Transverse colon (tissue), 4 donors: Measurements from ENCODE around the gene FRAS1. TPM values are rescaled to one million over a fixed set of nuclear protein-coding genes. Genes with fewer than 3 reads are reported as not detected.

Experiments used
- DNase-seq: peaks from one replicate; pipeline ENCODE4 v3.0.0-alpha.2; 2019
- H3K27ac ChIP-seq, 4 donors: fragments of 200-600 bp; sonication (generic); 2 replicates each; pipeline ENCODE4 v1.5.1; 2016 to 2018; ENCODE audit warnings: inconsistent platforms in 4 of 4
- H3K27me3 ChIP-seq: fragments of 200-600 bp; sonication (generic); 2 replicates; pipeline ENCODE4 v1.5.1; 2017; ENCODE audit warnings: inconsistent platforms
- H3K36me3 ChIP-seq, 4 donors: fragments of 200-600 bp; sonication (generic); 2 replicates each; pipeline ENCODE4 v1.5.1; 2017 to 2019; ENCODE audit warnings: inconsistent platforms in 4 of 4
- H3K4me1 ChIP-seq, 4 donors: fragments of 200-600 bp; sonication (generic); 2 replicates each; pipeline ENCODE4 v1.5.1; 2017 to 2020; ENCODE audit warnings: inconsistent platforms in 4 of 4
- H3K4me3 ChIP-seq, 4 donors: fragments of 200-600 bp; sonication (generic); 1 replicate in 1 of 4; 2 replicates in 3 of 4; pipeline versions ENCODE4 v1.5.1 to v1.6.1; 2017 to 2019; ENCODE audit warnings: inconsistent platforms in 4 of 4
- H3K9me3 ChIP-seq, 2 donors: fragments of 200-600 bp; sonication (generic); 2 replicates each; pipeline ENCODE4 v1.5.1; 2017 to 2019; ENCODE audit warnings: inconsistent platforms in 2 of 2
- CTCF ChIP-seq, 5 experiments: fragments of 200-600 bp in 3 of 5; fragments of 450-650 bp in 2 of 5; sonication (generic) in 3 of 5; IDR thresholded peaks; 1 replicate in 2 of 5; 2 replicates in 3 of 5; pipeline ENCODE4 v1.5.1; 2016 to 2017; ENCODE audit warnings: antibody characterized with exemption in 5 of 5, inconsistent platforms in 3 of 5, mild to moderate bottlenecking in 2 of 5, moderate library complexity in 1 of 5
- EP300 ChIP-seq: sonication (generic); formaldehyde crosslinking; IDR thresholded peaks from one replicate; pipeline ENCODE4 v1.6.1; 2017; ENCODE audit warnings: antibody characterized with exemption, low read depth
- POLR2A ChIP-seq: fragments of 450-650 bp; IDR thresholded peaks from one replicate; pipeline ENCODE4 v1.6.1; 2016; ENCODE audit warnings: antibody characterized with exemption, mild to moderate bottlenecking, moderate library complexity
- POLR2AphosphoS5 ChIP-seq, 3 donors: sonication (generic); formaldehyde crosslinking; IDR thresholded peaks; one replicate each; pipeline ENCODE4 v1.6.1; 2016; ENCODE audit warnings: antibody characterized with exemption in 3 of 3
- WGBS, 2 donors: methylation state at CpG; one replicate each; pipeline ENCODE4 v1.1.5; 2018; ENCODE audit warnings: low coverage in 1 of 2; 5-methylcytosine and 5-hydroxymethylcytosine counted together
- in situ Hi-C, 4 donors: fragments of 200-750 bp; cut with MboI; loops; one replicate each; pipeline versions ENCODE4 v1.15.0 to v1.15.1; 2017; ENCODE audit warnings: low sequenced_read_pairs in 3 of 4, low pct_ligation_motif_present in 1 of 4, low pct_unique_long_range_greater_than_20kb in 1 of 4
- intact Hi-C: fragments of 100-400 bp; cut with DNase I; formaldehyde crosslinking; loops from one replicate; pipeline ENCODE4 v1.15.1; 2023; ENCODE audit warnings: low total_unique reads
- total RNA-seq, 4 donors: library from RNA; depleted of rRNA; stranded (reverse); fragments of >200 nt; gene quantifications; one replicate each; pipeline ENCODE4 v1.1.0, GENCODE V29; 2016

The FRAS1 gene
- total RNA-seq, 4 donors from 2014 or later, result 1.8 to 9.7 (median 3.1) TPM

GRCh38 chr4:78551420-78552351, 494.6 kb downstream of the FRAS1 start, which contains the start of gene ANXA3:
TSS of gene ANXA3 (plus strand) at chr4:78551770. CDS start at chr4:78554474, 2,704 bp downstream.
- Histone ChIP-seq H3K36me3 (no peaks in the 10 kb centered on the region), H3K27ac (peak within 1 kb of the TSS; percentile 72 to 84 (median 76)), H3K4me3 (peak within 1 kb of the TSS; percentile 40 to 67 (median 56)), H3K4me1 (peaks cover 0 to 13% (median 5%) of the 10 kb centered on the region in 4 donors), H3K27me3 (peaks cover 3% of the 10 kb centered on the region), H3K9me3 (no peaks in the 10 kb centered on the region)
- 7 to 15% methylated on average over 5 to 65 of the region's 65 CpGs for WGBS, 2 donors
- intact Hi-C loops, result no loop called here
- in situ Hi-C loops, result no loop called here
- DNase-seq, result peak; percentile 77
- TF ChIP-seq POLR2A (peak; percentile 57), EP300 (no peak), POLR2AphosphoS5 (IDR thresholded peaks at IDR 0.05) (peak in 2 of 3 donors; percentile 46 to 69)

- peak overlapping the region in 3 of 4 donors; percentile 40 to 67 (median 55) for H3K4me3 ChIP-seq
- 29 to 37% methylated on average over 8 to 10 of the region's 10 CpGs for WGBS, 2 donors
Measured at GRCh38 chr4:78552389-78553042, 495.4 kb downstream of the FRAS1 start.

GRCh38 chr4:78553043-78553396, 495.9 kb downstream of the FRAS1 start:
- TF ChIP-seq EP300 (no peak), CTCF (IDR thresholded peaks at IDR 0.05) (no peak)
- Histone ChIP-seq H3K4me3 (no peak overlapping the region), H3K27ac (peak overlapping the region in 3 of 4 donors; percentile 76 to 84 (median 77)), H3K4me1 (peaks cover 0 to 13% (median 5%) of the 10 kb centered on the region in 4 donors), H3K9me3 (no peaks in the 10 kb centered on the region), H3K36me3 (no peaks in the 10 kb centered on the region), H3K27me3 (peaks cover 3% of the 10 kb centered on the region)
- intact Hi-C loops (no loop called here), in situ Hi-C loops (no loop called here)
- WGBS, 2 donors, result 82 to 83% methylated on average over 3 of the region's 3 CpGs
- DNase-seq, result no peak

More at GRCh38 chr4:78552389-78553042, 495.4 kb downstream of the FRAS1 start:
- intact Hi-C loops (no loop called here), in situ Hi-C loops (no loop called here)
- H3K9me3 ChIP-seq, result no peaks in the 10 kb centered on the region
- peaks cover 3% of the 10 kb centered on the region for H3K27me3 ChIP-seq
- H3K36me3 ChIP-seq, result no peaks in the 10 kb centered on the region
- TF ChIP-seq POLR2AphosphoS5 (IDR thresholded peaks at IDR 0.05) (no peak), CTCF (IDR thresholded peaks at IDR 0.05) (no peak), POLR2A (no peak), EP300 (no peak)
- H3K4me1 ChIP-seq, result peaks cover 0 to 13% (median 5%) of the 10 kb centered on the region in 4 donors
- DNase-seq, result no peak
- peak overlapping the region; percentile 72 to 84 (median 76) for H3K27ac ChIP-seq

- H3K4me1 ChIP-seq, result peaks cover 0 to 13% (median 5%) of the 10 kb centered on the region in 4 donors
- DNase-seq, result no peak
- in situ Hi-C loops, result no loop called here
- no peaks in the 10 kb centered on the region for H3K9me3 ChIP-seq
- peaks cover 3% of the 10 kb centered on the region for H3K27me3 ChIP-seq
- intact Hi-C loops, result no loop called here
- H3K27ac ChIP-seq, result no peak overlapping the region
- TF ChIP-seq CTCF (IDR thresholded peaks at IDR 0.05), result no peak
- no peak for TF ChIP-seq EP300
- no peak for TF ChIP-seq POLR2AphosphoS5 (IDR thresholded peaks at IDR 0.05)
- TF ChIP-seq POLR2A, result no peak
- H3K4me3 ChIP-seq, result no peak overlapping the region
- no peaks in the 10 kb centered on the region for H3K36me3 ChIP-seq
Measured at GRCh38 chr4:78553529-78554060, 496.5 kb downstream of the FRAS1 start.
